SK-N-SH treated with all-trans-retinoic acid at 6 μM for 48 hours (cell line): ENCODE results near the gene NINJ2.

Experiments
- BACH2 ChIP-seq: fragments of 250-450 bp; sonication (Bioruptor Pico); IDR thresholded peaks from 2 replicates; pipeline ENCODE4 v1.9.0; 2021; ENCODE audit warnings: mild to moderate bottlenecking, borderline replicate concordance
- CSRNP3 ChIP-seq: fragments of 250-450 bp; sonication (Bioruptor Pico); IDR thresholded peaks from 2 replicates; pipeline ENCODE4 v1.5.1; 2021; ENCODE audit warnings: mild to moderate bottlenecking, moderate library complexity
- PATZ1 ChIP-seq: fragments of 250-450 bp; sonication (Bioruptor Pico); IDR thresholded peaks from 2 replicates; pipeline ENCODE4 v1.8.0; 2020; ENCODE audit warnings: mild to moderate bottlenecking, moderate library complexity, borderline replicate concordance

DNA sequence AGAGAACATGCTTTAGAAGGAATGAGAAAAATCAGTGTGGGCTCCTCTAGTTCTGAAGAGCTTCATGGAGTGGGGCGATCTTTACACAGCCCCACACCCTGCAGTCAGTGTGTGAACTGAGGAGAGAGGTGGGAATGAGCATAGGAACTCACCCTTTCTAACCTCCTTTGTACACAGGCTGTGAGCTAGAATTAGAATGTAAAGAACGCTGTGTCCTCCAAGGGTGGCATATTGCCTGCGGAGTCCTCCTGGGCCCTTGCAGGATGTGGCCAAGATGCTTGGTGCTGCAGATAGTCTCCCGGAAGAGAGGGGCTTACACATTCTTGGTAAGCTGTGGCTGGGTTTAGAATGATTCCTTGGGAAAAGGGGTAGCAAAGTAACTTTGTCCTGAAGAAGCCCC, 43.9 kb downstream of the NINJ2 start:
- no peak for TF ChIP-seq BACH2 (CRISPR knock-in tag)
- no peak for TF ChIP-seq CSRNP3 (CRISPR knock-in tag)
- TF ChIP-seq PATZ1 (CRISPR knock-in tag) = no peak
